SU-DHL-6 (cell line): ENCODE results near the gene IP6K1.
"Not testable (repeated sequence)": the region's sequence is repeated elsewhere in the genome, so short reads cannot be mapped to it uniquely, and the experiment has no call there.

Experiments used
- CTCF ChIP-seq: fragments of 200-600 bp; sonication (generic); IDR thresholded peaks from one replicate; pipeline ENCODE4 v1.5.1; 2017; ENCODE audit warnings: antibody characterized with exemption, mild to moderate bottlenecking, low read length, moderate library complexity; ENCODE audit not compliant: insufficient read depth, poor library complexity, severe bottlenecking
- EZH2phosphoT487 ChIP-seq: fragments of 200-600 bp; sonication (generic), shearing (Covaris generic); conservative IDR thresholded peaks from 2 replicates; pipeline ENCODE4 v1.6.1; 2018; ENCODE audit warnings: mild to moderate bottlenecking, antibody characterized with exemption, low read length, moderate library complexity, mixed read lengths

DNA sequence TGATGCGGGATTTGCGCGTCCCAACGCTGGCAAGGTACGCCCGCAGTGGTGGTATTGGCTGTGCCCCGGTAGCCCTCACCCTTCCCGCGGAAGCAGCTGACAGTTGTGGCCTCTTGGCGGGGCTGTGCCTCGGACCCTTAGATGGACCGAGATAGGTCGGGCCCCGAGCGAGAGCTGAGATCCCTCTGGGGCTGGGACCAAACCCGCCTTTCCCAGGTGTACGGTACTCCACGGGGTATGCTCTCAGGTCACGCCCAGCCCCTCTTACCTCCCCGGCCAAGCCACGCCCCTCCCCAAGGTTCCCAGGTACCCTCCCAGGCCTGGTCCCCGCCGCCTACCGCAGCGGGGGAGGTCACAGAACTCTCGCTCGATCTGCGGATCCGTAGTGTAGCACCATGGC, 100.0 kb downstream of the IP6K1 start:
- TF ChIP-seq CTCF, EZH2phosphoT487: not testable (repeated sequence)
